GM12878 (cell line): ENCODE data around the gene ZNF69.

Experiments
- NR2C2 ChIP-seq: IDR thresholded peaks from 2 replicates; pipeline ENCODE4 v1.6.1; 2011; ENCODE audit warnings: borderline replicate concordance, low read depth; ENCODE audit not compliant: control insufficient read depth, insufficient read length
- POLR2AphosphoS5 ChIP-seq: IDR thresholded peaks from 2 replicates; pipeline ENCODE4 v1.6.1; 2011; ENCODE audit warnings: mild to moderate bottlenecking, low read length, inconsistent platforms
- TARDBP ChIP-seq: IDR thresholded peaks from 2 replicates; pipeline ENCODE4 v1.6.1; 2016; ENCODE audit warnings: borderline replicate concordance
- TF ChIP-seq, protein P1 (sequence below): fragments of 450-650 bp; IDR thresholded peaks from 2 replicates; pipeline ENCODE4 v1.6.1; 2016; ENCODE audit warnings: mild to moderate bottlenecking
- TF ChIP-seq, protein P2 (sequence below): fragments of 450-650 bp; IDR thresholded peaks from 2 replicates; pipeline ENCODE4 v1.6.1; 2017; ENCODE audit warnings: low read depth, mild to moderate bottlenecking, moderate library complexity
- TF ChIP-seq, protein P3 (sequence below), 3 experiments: IDR thresholded peaks in 2 of 3; conservative IDR thresholded peaks in 1 of 3; 2 replicates each; pipeline ENCODE4 v1.5.1; 2011; ENCODE audit warnings: low read depth in 3 of 3, low read length in 3 of 3, mild to moderate bottlenecking in 3 of 3, control low read depth in 2 of 3, moderate library complexity in 2 of 3, inconsistent platforms in 1 of 3, mixed read lengths in 1 of 3; ENCODE audit not compliant: control insufficient read depth in 2 of 3, insufficient read depth in 1 of 3; ENCODE audit errors: extremely low read depth in 1 of 3
- TF ChIP-seq, protein P4 (sequence below): fragments of 450-650 bp; IDR thresholded peaks from 2 replicates; pipeline ENCODE4 v1.6.1; 2017; ENCODE audit warnings: mild to moderate bottlenecking, moderate library complexity

DNA sequence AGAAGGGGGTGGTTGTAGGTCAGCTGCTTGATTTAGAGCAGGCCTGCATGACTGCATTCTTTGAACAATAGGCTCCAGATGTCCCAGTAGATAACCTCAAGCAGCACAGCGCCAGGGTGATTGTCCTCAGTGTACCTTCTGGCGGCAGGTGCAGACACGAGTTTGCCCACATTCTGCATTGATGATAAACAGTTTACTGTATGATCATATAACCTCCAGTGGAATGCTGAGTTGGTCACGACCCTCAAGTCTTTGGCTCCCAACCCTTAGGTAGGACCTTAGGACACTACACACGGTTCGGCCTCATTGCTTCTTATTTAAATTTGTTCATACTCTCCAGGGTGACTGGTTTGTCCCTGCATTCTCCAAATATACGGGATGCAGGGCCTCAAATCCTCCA is 26.9 kb upstream of the ZNF69 start:
- TF ChIP-seq, protein P1, sequence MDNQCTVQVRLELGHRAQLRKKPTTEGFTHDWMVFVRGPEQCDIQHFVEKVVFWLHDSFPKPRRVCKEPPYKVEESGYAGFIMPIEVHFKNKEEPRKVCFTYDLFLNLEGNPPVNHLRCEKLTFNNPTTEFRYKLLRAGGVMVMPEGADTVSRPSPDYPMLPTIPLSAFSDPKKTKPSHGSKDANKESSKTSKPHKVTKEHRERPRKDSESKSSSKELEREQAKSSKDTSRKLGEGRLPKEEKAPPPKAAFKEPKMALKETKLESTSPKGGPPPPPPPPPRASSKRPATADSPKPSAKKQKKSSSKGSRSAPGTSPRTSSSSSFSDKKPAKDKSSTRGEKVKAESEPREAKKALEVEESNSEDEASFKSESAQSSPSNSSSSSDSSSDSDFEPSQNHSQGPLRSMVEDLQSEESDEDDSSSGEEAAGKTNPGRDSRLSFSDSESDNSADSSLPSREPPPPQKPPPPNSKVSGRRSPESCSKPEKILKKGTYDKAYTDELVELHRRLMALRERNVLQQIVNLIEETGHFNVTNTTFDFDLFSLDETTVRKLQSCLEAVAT: no peak
- TF ChIP-seq, protein P2, sequence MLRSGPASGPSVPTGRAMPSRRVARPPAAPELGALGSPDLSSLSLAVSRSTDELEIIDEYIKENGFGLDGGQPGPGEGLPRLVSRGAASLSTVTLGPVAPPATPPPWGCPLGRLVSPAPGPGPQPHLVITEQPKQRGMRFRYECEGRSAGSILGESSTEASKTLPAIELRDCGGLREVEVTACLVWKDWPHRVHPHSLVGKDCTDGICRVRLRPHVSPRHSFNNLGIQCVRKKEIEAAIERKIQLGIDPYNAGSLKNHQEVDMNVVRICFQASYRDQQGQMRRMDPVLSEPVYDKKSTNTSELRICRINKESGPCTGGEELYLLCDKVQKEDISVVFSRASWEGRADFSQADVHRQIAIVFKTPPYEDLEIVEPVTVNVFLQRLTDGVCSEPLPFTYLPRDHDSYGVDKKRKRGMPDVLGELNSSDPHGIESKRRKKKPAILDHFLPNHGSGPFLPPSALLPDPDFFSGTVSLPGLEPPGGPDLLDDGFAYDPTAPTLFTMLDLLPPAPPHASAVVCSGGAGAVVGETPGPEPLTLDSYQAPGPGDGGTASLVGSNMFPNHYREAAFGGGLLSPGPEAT: no peak
- TF ChIP-seq, protein P3, sequence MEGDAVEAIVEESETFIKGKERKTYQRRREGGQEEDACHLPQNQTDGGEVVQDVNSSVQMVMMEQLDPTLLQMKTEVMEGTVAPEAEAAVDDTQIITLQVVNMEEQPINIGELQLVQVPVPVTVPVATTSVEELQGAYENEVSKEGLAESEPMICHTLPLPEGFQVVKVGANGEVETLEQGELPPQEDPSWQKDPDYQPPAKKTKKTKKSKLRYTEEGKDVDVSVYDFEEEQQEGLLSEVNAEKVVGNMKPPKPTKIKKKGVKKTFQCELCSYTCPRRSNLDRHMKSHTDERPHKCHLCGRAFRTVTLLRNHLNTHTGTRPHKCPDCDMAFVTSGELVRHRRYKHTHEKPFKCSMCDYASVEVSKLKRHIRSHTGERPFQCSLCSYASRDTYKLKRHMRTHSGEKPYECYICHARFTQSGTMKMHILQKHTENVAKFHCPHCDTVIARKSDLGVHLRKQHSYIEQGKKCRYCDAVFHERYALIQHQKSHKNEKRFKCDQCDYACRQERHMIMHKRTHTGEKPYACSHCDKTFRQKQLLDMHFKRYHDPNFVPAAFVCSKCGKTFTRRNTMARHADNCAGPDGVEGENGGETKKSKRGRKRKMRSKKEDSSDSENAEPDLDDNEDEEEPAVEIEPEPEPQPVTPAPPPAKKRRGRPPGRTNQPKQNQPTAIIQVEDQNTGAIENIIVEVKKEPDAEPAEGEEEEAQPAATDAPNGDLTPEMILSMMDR (IDR thresholded peaks at IDR 0.05 in 2 of 3, conservative IDR thresholded peaks at IDR 0.05 in 1 of 3; ENCODE audit: control insufficient read depth in 2 of 3, extremely low read depth in 1 of 3, insufficient read depth in 1 of 3, low read depth in 3 of 3, low read length in 3 of 3): no peak
- TF ChIP-seq, protein P4, sequence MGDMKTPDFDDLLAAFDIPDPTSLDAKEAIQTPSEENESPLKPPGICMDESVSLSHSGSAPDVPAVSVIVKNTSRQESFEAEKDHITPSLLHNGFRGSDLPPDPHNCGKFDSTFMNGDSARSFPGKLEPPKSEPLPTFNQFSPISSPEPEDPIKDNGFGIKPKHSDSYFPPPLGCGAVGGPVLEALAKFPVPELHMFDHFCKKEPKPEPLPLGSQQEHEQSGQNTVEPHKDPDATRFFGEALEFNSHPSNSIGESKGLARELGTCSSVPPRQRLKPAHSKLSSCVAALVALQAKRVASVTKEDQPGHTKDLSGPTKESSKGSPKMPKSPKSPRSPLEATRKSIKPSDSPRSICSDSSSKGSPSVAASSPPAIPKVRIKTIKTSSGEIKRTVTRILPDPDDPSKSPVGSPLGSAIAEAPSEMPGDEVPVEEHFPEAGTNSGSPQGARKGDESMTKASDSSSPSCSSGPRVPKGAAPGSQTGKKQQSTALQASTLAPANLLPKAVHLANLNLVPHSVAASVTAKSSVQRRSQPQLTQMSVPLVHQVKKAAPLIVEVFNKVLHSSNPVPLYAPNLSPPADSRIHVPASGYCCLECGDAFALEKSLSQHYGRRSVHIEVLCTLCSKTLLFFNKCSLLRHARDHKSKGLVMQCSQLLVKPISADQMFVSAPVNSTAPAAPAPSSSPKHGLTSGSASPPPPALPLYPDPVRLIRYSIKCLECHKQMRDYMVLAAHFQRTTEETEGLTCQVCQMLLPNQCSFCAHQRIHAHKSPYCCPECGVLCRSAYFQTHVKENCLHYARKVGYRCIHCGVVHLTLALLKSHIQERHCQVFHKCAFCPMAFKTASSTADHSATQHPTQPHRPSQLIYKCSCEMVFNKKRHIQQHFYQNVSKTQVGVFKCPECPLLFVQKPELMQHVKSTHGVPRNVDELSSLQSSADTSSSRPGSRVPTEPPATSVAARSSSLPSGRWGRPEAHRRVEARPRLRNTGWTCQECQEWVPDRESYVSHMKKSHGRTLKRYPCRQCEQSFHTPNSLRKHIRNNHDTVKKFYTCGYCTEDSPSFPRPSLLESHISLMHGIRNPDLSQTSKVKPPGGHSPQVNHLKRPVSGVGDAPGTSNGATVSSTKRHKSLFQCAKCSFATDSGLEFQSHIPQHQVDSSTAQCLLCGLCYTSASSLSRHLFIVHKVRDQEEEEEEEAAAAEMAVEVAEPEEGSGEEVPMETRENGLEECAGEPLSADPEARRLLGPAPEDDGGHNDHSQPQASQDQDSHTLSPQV: no peak
- no peak for TF ChIP-seq NR2C2
- TF ChIP-seq TARDBP: no peak
- no peak for TF ChIP-seq POLR2AphosphoS5
